Hippocampal formation (tissue), 2 donors: ENCODE data around the gene INPP5K.
"Not testable (repeated sequence)": the region's sequence is repeated elsewhere in the genome, so short reads cannot be mapped to it uniquely, and the experiment has no call there.

ENCODE experiments used
- DNase-seq, 2 donors: peaks; one replicate each; lab custom pipeline; 2025; lab: John Stamatoyannopoulos, UW

Gene INPP5K

DNA sequence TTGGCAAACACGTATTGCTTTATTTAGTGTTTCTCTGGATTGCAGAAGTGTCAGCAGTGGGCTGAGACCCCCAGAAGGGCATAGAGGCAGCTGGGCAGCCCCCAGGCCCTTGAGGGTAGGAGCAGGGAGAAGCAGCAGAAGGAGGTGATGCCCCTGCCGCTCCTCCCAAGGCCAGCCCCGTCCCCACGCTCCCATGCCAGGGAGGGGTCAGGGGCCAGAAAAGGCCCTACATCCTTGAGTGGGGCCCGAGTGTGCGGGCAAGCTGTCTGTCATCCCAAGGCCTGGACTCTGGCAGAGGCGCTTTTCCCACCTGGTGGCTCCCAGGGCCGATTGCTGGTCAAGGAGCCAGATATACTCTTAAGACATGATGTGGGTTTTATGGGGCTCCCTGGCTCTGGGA, 52.2 kb downstream of the INPP5K start:
- no peak for DNase-seq

DNA sequence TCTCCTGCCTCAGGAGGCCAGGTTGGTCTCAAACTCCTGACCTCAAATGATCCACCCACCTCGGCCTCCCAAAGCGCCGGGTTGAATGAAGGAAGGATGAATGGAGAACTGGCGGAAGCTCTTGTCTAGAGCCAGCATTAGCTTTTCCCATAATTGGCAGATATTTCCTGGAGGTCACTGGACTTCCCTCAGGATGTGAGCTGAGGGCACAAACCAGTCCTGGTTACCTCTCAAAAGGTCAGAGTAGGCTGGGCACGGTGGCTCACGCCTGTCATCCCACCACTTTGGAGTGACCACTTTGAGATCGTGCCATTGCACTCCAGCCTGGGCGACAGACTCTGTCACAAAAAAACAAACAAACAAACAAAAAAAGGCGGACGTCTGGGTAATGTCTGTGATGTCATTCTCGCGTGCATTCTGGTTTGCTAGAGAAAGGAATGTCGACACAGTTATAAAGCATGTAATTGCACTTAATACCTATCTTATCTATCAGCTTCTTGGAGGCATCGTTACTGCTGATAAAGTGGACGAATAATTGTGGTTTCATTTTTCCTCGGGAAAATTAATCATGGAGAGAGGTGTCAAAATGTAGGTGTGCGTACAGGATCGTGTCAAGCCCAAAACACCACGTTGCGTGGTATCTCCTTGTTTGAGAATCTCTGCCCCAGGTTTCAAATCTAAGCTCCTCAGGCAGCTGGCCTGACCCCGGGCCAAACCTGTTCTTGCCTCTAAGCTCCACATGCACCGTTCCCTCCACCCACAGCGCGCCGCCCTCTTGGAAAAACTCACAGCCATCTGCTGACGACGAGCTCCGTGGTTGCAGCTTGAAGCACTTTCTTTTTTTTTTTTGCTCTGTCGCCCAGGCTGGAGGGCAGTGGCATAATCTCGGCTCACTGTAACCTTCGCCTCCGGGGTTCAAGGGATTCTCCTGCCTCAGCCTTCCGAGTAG, 54.0 kb downstream of the INPP5K start:
- DNase-seq = no peak

DNA sequence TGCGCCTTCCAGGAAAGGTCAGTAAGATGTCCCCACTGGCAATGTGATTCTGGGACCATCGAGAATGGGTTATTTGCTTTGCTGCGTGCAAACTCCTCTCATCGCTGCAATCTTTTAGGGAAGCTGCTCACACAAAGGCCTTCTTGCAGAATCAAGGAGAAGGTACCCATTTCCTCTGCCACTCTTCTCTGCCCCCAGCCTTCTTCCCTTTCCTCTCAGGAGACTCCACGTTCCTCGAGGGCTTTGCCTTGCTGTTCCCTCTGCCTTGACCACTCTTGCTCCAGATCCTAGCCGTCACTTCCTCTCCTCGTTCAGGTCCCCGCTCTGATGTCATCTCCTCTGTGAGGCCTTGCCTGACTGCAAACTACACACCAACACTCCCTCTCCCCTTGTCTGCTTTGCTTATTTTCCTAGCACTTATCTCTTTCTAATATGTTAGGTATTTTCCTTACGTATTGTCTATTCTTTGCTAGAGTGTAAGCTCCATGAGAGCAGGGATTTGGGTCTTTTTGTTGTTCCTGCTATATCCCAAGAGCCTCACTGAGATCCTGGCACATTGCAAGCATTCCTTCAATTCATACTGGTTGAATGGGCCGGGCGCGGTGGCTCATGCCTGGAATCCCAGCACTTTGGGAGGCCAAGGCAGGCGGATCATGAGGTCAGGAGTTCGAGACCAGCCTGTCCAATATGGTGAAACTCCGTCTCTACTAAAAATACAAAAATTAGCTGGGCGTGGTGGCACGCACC, 55.0 kb downstream of the INPP5K start:
- DNase-seq = no peak

DNA sequence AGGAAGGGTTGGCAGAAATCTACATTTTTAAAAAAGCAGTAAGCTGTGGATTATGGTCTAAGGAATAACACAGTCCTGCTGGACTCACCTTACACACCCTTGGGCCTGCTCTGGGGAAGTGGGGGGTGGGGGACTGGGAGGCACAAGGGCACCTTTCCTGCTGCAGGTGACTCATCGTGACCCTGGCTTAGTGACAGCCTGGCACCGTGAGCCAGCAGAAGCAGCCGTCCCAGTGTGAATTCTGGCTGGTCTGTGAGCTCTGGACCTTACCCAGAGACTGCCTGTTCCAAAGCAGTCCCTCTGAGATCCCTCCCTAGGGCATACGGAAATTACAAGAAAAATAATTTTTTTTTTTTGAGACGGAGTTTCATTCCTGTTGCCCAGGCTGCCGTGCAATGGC, 56.2 kb downstream of the INPP5K start:
- DNase-seq = no peak

DNA sequence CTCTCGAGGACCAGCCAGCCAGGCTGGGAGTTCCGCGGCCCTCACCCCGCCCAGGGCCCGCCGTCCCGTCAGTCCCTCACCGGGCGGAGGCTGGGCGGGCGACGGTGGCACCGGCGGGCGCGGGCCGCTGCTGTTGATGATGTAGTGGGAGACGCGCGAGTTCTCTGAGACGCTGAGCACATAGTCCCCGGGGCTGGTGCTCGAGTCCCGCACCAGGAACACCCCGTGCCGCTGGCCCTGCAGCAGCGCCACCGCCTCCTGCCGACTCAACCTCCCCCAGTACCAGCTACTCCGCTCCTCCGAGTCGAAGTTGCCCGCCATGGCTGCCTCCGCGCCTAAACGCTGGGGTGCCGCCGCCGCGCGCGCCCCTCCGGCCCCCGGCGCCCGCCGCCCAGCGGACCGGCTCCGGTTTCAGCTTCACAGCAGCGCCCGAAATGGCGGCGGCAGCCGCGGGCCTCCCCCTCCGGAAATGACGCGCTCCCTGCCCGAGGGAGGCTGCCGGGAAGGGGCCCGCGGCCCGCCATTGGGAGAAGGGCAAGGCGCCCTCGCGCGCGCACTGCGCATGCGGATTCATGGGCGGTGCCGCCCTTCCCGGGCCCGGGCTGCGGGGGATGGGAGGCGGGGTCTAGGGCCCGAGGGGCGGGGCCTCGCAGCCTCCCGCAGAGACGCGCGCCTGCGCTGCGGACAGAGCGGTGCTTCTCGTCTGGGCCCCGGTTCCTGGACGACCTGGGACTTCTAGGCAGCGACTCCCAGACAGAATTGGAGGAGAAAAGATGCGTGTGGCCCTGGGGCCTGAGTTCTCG, 60.4 kb downstream of the INPP5K start, which contains the start of gene CRK:
CRK (minus strand) TSS at position 436 of the 803 bp plus-strand sequence; CDS start at position 321, 115 bp downstream.
- peak; percentile 96 for DNase-seq

DNA sequence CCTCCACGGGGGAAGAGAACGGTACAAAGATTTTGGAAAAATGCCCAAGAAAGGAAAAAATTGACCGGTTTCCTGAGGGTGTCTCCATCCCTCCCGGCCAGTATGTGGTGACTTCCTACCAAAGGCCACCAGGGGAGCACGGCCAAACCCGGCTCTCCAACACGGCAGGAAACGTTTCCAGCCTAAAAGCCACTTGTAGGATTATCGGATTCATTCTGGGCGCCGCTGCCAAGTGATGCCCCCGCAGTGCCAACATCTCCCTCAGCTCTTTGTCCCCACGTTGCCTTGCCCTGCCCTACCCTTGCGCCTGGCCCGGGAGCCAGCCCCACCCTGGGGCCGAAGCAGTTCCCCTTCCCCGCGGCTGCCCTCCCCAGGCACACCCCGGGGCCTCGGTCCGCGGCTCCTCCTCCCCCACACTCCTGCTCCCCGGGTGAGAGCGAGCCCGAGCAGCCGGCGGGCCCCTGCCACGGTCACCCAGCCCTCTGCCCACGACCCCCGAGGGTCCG, 61.1 kb downstream of the INPP5K start:
- DNase-seq = peak in 1 of 2 donors; percentile 40

DNA sequence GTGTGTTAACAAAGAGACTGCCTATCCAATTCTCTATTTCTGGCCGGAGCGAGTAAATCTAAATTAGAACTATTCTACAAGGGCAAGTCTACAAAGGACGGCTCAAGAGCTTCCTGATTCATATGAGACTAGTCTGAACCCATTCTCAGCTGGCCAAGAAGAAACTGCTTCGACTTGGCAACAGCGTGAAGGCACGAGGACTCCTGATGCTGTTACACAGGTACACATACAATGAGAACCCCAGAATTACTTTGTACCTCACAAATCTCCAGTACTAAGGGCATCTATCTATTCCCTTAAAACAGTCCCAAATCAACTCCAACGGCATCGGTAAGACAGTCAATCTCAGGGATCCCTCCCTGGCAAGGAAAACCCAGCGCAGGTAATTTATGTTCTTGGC, 61.9 kb downstream of the INPP5K start:
- DNase-seq = no peak

DNA sequence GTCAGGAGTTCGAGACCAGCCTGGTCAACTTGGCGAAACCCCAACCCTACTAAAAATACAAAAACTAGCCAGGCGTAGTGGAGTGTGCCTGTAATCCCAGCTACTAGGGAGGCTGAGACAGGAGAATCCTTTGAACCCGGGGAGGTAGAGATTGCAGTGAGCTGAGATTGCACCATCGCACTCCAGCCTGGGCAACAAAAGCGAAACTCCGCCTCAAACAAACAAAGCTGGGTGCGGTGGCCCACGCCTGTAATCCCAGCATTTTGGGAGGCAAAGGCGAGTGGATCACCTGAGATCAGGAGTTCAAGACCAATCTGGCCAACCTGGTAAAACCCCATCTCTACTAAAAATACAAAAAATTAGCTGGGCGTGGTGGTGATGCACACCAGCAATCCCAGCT, 62.7 kb downstream of the INPP5K start:
- not testable (repeated sequence) for DNase-seq

DNA sequence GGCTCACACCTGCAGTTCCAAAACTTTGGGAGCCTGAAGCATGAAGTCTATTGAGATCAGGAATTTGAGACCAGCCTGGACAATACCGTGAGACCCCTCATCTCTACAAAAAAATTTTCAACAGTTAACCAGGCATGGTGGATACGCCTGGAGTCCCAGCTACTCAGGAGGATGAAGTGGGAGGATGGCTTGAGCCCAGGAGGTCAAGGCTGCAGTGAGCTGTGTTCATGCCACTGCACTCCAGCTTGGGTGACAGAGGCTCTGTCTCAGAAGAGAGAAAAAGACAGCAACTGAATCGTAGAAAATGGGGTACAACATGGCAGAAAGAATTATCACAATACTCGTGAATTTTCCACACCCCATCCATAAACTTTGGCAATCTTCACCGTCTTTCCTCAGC, 63.6 kb downstream of the INPP5K start:
- no peak for DNase-seq

DNA sequence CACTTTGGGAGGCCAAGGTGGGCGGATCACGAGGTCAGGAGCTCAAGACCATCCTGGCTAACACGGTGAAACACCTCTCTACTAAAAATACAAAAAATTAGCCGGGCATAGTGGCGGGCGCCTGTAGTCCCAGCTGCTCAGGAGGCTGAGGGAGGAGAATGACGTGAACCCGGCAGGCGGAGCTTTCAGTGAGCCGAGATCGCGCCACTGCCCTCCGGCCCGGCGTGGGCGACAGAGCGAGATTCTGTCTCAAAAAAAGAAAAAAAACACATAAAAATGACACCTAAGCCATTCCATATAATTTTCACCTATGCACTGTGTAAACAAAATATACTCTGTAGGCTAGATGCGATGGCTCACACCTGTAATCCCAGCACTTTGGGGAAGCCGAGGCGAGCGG, 66.2 kb downstream of the INPP5K start:
- DNase-seq = not testable (repeated sequence)

DNA sequence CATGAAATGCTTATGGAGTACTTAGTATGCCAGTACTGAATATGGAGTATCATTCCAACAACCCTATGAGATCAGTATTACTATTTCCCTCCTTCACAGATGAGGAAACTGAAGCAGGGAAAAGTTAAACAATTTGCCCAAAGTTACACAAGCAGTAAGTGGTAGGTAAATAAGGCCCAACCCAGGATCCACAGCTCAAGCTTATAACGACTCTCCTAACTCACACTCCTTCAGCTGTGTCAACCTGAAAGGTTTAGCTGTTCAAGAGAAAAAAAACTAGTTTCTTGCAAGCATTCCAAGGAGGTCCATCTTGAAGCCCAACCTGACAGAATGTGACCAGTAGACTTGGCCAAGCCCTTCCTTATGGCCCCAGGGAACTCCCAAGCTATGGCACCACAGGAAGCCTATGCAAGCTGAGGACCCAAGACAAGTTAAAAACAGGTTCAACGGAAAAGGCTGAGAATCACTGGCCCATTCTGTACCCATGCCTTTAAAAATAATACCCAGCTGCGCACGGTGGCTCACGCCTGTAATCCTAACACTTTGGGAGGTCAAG, 66.9 kb downstream of the INPP5K start:
- no peak for DNase-seq

DNA sequence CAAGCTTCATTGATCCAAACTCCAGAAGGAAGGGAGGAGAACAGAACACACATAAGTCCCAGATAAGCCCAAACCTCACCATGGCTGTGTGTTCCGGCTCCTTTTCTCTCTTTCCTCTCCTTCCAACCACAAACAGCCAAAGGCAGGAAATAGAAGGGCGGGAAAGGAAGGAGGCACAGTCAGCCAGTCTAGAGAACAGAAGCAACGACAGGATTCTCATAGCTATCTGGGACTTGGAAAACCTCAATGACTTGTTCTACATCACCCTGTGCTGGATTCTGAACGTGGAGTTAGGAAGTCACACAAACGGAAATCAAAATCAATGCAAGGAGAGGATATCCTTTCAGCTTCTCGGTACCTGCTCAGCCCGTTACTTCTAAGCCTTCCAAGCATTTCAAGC, 69.4 kb downstream of the INPP5K start:
- no peak for DNase-seq

DNA sequence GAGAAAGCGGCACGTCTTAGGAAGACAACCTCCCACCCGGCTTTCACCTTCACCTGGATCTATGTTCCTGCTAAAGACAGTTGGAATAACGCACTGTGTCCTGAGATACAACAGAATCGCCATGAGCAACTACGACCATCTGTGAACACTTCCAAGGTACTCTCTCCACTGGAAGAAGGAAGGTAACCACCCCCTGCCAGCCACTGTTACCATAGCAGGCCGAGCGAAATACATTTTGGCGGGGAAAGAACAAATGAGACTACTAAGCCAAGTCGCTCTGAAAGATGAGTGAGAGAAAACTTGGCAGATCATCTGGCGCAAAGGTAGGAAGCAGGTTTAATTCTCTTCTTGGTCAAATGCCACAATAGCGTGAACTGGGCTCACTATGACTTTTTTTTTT, 70.2 kb downstream of the INPP5K start:
- DNase-seq = no peak

DNA sequence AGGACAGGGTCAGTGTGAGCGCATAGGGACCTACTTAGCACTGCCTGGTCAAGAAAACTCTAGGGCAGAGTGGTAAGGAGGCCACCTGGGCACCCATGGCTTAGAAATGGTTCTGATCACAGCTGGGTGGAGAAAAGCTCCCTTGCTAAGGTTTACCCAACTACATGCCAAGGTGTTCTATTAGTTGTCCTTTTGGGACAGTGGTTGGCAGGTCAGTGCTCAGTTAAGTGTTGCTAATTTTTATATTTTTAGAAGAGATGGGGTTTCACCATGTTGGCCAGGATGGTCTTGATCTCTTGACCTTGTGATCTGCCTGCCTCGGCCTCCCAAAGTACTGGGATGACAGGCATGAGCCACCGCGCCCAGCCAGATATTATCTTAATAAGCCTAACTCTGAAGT, 70.7 kb downstream of the INPP5K start:
- DNase-seq = not testable (repeated sequence)
